ENCODE results near the gene RYR1.

DNA sequence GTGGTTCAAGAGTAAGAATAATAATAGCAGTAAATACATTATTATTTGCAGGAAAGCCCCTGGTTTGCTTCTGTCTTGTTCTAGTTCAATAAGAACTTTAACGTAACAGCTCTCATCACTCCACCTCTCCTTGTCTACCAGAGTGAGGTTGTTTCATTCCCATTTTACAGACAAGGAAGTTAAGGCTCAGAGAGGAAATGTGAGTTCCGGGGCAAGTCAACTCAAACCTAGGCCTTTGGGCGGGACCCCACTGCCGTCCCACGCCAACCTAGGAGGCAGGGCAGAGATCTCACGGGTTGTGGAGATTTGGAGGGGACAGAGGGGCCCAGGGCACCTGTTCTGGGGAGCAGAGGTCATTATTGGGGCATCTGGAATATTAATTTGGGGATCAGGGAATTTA is 182.8 kb downstream of the RYR1 start:
- TF ChIP-seq POLR2A (IDR thresholded peaks at IDR 0.05; ENCODE audit: extremely low read depth, insufficient read length) = no peak
- TF ChIP-seq, protein P1, sequence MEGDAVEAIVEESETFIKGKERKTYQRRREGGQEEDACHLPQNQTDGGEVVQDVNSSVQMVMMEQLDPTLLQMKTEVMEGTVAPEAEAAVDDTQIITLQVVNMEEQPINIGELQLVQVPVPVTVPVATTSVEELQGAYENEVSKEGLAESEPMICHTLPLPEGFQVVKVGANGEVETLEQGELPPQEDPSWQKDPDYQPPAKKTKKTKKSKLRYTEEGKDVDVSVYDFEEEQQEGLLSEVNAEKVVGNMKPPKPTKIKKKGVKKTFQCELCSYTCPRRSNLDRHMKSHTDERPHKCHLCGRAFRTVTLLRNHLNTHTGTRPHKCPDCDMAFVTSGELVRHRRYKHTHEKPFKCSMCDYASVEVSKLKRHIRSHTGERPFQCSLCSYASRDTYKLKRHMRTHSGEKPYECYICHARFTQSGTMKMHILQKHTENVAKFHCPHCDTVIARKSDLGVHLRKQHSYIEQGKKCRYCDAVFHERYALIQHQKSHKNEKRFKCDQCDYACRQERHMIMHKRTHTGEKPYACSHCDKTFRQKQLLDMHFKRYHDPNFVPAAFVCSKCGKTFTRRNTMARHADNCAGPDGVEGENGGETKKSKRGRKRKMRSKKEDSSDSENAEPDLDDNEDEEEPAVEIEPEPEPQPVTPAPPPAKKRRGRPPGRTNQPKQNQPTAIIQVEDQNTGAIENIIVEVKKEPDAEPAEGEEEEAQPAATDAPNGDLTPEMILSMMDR (IDR thresholded peaks at IDR 0.05; ENCODE audit: low read depth, low read length) = no peak
- TF ChIP-seq, protein P2, sequence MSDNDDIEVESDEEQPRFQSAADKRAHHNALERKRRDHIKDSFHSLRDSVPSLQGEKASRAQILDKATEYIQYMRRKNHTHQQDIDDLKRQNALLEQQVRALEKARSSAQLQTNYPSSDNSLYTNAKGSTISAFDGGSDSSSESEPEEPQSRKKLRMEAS (IDR thresholded peaks at IDR 0.05; ENCODE audit: low read depth, low read length) = no peak
